HL-60 (cell line): Measurements from ENCODE around the gene TUBGCP3.
A peak's percentile ranks its signal among the peaks of the same experiment; 100 is the strongest.

ENCODE experiments used
- DNase-seq, 2 experiments: peaks; one replicate each; pipeline ENCODE4 v3.0.0-alpha.2; 2010 to 2020; ENCODE audit warnings: low read depth in 1 of 2, low spot score in 1 of 2
- H3K27ac ChIP-seq: fragments of 250-450 bp; sonication (Bioruptor Pico); replicated peaks from 2 replicates; pipeline ENCODE4 v1.5.1; 2020; ENCODE audit warnings: mild to moderate bottlenecking, moderate library complexity
- H3K27me3 ChIP-seq: fragments of 250-450 bp; sonication (Bioruptor Pico); 2 replicates; pipeline ENCODE4 v1.5.1; 2021; ENCODE audit warnings: mild to moderate bottlenecking, moderate library complexity; ENCODE audit not compliant: insufficient read depth, poor library complexity, severe bottlenecking
- H3K4me3 ChIP-seq: replicated peaks from 2 replicates; pipeline ENCODE4 v1.5.1; 2011; ENCODE audit warnings: mild to moderate bottlenecking, control low read depth, low read length; ENCODE audit not compliant: insufficient read depth
- GABPA ChIP-seq: IDR thresholded peaks from 2 replicates; pipeline ENCODE4 v1.6.1; 2012; ENCODE audit warnings: low read depth
- POLR2AphosphoS5 ChIP-seq: IDR thresholded peaks from 2 replicates; pipeline ENCODE4 v1.6.1; 2012; ENCODE audit warnings: low read depth
- SPI1 ChIP-seq: IDR thresholded peaks from 2 replicates; pipeline ENCODE4 v1.6.1; 2012; ENCODE audit warnings: low read depth, mild to moderate bottlenecking, borderline replicate concordance
- TF ChIP-seq, protein P1 (sequence below): IDR thresholded peaks from 2 replicates; pipeline ENCODE4 v1.6.1; 2012; ENCODE audit warnings: low read depth; ENCODE audit not compliant: insufficient replicate concordance
- TF ChIP-seq, protein P2 (sequence below): IDR thresholded peaks from one replicate; pipeline ENCODE4 v1.5.1; 2011; ENCODE audit warnings: low read length, control low read depth, inconsistent platforms; ENCODE audit not compliant: insufficient read depth

Gene TUBGCP3

DNA sequence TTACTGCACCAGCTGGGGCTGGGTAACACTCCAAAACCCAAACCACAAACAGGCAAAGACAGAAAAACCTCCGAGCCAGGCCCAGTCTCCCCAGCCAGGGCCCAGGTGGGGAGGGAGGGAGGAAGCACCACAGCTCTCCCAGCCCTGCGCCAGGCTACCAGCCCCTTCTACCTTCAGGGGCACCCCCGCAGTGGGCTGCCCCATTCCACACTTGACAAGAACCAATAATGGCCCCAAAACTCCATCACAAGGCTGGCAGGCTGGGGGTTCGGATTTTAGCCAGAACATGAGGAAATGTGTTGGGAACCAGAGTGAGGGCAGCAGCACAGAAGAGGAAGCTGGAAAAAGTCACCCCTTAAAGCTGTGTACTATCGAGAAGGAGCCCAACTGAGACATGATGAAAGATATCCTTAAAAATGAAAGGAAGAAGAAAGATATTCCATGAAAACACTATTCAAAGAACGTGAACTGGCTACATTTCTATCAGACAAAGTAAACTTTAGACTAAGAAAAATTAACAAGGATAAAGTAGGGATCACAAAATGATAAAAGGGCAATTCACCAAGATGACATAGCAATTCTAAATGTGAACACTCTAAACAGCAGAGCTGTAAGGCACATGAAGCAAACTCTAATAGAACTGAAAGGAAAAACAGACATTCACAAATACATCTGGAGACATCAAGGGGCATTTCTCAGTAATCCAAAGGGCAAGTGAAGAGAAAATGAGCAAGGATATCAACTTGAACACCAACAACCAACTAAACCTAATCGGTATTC lies 12.9 kb downstream of the TUBGCP3 start:
- peak overlapping the region; percentile 50 for H3K27ac ChIP-seq
- H3K27me3 ChIP-seq, result no peaks in the 10 kb centered on the region
- DNase-seq, result peak in 1 of 2 experiments; percentile 37
- no peak overlapping the region for H3K4me3 ChIP-seq
- TF ChIP-seq, protein P1, sequence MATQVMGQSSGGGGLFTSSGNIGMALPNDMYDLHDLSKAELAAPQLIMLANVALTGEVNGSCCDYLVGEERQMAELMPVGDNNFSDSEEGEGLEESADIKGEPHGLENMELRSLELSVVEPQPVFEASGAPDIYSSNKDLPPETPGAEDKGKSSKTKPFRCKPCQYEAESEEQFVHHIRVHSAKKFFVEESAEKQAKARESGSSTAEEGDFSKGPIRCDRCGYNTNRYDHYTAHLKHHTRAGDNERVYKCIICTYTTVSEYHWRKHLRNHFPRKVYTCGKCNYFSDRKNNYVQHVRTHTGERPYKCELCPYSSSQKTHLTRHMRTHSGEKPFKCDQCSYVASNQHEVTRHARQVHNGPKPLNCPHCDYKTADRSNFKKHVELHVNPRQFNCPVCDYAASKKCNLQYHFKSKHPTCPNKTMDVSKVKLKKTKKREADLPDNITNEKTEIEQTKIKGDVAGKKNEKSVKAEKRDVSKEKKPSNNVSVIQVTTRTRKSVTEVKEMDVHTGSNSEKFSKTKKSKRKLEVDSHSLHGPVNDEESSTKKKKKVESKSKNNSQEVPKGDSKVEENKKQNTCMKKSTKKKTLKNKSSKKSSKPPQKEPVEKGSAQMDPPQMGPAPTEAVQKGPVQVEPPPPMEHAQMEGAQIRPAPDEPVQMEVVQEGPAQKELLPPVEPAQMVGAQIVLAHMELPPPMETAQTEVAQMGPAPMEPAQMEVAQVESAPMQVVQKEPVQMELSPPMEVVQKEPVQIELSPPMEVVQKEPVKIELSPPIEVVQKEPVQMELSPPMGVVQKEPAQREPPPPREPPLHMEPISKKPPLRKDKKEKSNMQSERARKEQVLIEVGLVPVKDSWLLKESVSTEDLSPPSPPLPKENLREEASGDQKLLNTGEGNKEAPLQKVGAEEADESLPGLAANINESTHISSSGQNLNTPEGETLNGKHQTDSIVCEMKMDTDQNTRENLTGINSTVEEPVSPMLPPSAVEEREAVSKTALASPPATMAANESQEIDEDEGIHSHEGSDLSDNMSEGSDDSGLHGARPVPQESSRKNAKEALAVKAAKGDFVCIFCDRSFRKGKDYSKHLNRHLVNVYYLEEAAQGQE, result no peak
- TF ChIP-seq SPI1, result peak; percentile 52; the same call in 1 of the 2 replicates

DNA sequence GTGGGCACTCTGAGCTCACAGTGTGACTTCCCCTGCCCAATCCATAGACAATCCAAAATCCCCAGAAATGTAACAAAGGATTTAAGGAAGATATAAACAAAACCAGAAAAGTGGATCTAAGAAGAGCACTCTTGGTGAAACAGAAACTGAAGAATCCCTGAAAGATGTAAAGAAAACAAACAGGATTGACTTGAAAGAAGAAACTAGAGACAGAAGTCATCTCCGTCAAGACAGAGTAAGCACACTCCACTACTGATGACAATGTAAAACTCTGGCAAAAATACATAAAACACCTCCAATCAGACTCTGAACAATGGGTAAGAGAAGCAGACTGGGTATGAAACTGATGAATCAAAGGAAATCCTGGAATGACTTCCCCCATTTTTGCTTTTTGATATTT lies 13.5 kb downstream of the TUBGCP3 start:
- peak overlapping the region; percentile 50 for H3K27ac ChIP-seq
- H3K27me3 ChIP-seq, result no peaks in the 10 kb centered on the region
- DNase-seq, result no peak
- no peak overlapping the region for H3K4me3 ChIP-seq
- no peak for TF ChIP-seq GABPA
- TF ChIP-seq SPI1, result no peak
- no peak for TF ChIP-seq POLR2AphosphoS5
- TF ChIP-seq, protein P1, result no peak
- TF ChIP-seq, protein P2, sequence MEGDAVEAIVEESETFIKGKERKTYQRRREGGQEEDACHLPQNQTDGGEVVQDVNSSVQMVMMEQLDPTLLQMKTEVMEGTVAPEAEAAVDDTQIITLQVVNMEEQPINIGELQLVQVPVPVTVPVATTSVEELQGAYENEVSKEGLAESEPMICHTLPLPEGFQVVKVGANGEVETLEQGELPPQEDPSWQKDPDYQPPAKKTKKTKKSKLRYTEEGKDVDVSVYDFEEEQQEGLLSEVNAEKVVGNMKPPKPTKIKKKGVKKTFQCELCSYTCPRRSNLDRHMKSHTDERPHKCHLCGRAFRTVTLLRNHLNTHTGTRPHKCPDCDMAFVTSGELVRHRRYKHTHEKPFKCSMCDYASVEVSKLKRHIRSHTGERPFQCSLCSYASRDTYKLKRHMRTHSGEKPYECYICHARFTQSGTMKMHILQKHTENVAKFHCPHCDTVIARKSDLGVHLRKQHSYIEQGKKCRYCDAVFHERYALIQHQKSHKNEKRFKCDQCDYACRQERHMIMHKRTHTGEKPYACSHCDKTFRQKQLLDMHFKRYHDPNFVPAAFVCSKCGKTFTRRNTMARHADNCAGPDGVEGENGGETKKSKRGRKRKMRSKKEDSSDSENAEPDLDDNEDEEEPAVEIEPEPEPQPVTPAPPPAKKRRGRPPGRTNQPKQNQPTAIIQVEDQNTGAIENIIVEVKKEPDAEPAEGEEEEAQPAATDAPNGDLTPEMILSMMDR, result no peak

DNA sequence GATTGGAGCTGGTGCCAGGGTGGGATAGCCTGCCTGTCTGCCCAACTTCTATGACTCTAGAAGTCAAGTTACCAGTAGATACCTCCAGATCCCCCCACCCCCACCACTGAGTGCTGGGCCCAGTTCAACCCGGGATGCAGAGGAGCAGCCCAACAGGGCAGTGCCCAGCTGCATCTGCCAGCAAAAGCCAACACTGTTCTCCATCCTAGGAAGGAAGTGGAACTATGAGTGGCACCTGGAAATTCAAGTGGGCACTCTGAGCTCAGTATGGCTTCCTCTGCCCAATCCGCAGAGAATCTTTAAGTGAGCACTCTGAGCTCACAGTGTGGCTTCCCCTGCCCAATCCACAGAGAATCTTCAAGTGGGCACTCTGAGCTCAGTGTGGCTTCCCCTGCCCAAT lies 14.2 kb downstream of the TUBGCP3 start:
- Histone ChIP-seq H3K27me3 (no peaks in the 10 kb centered on the region), H3K4me3 (no peak overlapping the region), H3K27ac (no peak overlapping the region)
- no peak for TF ChIP-seq SPI1
- no peak for TF ChIP-seq POLR2AphosphoS5
- TF ChIP-seq, protein P1, result no peak
- no peak for TF ChIP-seq GABPA
- TF ChIP-seq, protein P2, result no peak
- no peak for DNase-seq
